GM12891 (cell line): ENCODE measurements around the gene RAB25.

ENCODE experiments used
- PAX5 ChIP-seq: IDR thresholded peaks from 2 replicates; pipeline ENCODE4 v1.6.1; 2011; ENCODE audit warnings: low read length, moderate library complexity, mild to moderate bottlenecking; ENCODE audit not compliant: insufficient read depth, severe bottlenecking
- POLR2A ChIP-seq: IDR thresholded peaks from 2 replicates; pipeline ENCODE4 v1.6.1; 2011; ENCODE audit warnings: low read depth, low read length, control low read depth
- POLR2AphosphoS5 ChIP-seq: IDR thresholded peaks from 2 replicates; pipeline ENCODE4 v1.6.1; 2011; ENCODE audit warnings: low read depth, low read length, control low read depth
- POU2F2 ChIP-seq: IDR thresholded peaks from 2 replicates; pipeline ENCODE4 v1.6.1; 2011; ENCODE audit warnings: low read depth, mild to moderate bottlenecking, control low read depth, low read length, moderate library complexity
- TAF1 ChIP-seq: IDR thresholded peaks from 2 replicates; pipeline ENCODE4 v1.6.1; 2011; ENCODE audit warnings: low read depth, low read length, control low read depth

GRCh38 chr1:156080863-156081179, 19.9 kb downstream of the RAB25 start:
- TF ChIP-seq POLR2AphosphoS5: no peak
- no peak for TF ChIP-seq POU2F2
- no peak for TF ChIP-seq TAF1
- no peak for TF ChIP-seq POLR2A
- no peak for TF ChIP-seq PAX5
